ENCODE measurements around the gene PAQR7. TPM values are rescaled to one million over a fixed set of nuclear protein-coding genes. Genes with fewer than 3 reads are reported as not detected.

PAQR7 gene
- total RNA-seq, 3 donors from 2014 or later, result 4.2 to 8.2 (median 7.2) TPM

- intact Hi-C loops (cut with DNase I; ENCODE audit: low total_unique reads), result no loop called here
- no peaks in the 10 kb centered on the region for H3K27me3 ChIP-seq
- H3K27ac ChIP-seq, result peak overlapping the region; percentile 93 to 96
- TF ChIP-seq CTCF (IDR thresholded peaks at IDR 0.05), result no peak
- TF ChIP-seq POLR2A (IDR thresholded peaks at IDR 0.05), result no peak
- TF ChIP-seq POLR2AphosphoS5 (IDR thresholded peaks at IDR 0.05), result no peak
- H3K36me3 ChIP-seq, result no peaks in the 10 kb centered on the region
- no peak for DNase-seq (ENCODE audit: low spot score in 2 of 2)
- no peaks in the 10 kb centered on the region for H3K9me3 ChIP-seq
- H3K4me3 ChIP-seq, result peak overlapping the region in 2 of 3 donors; percentile 72 to 80
- peaks cover 3 to 13% of the 10 kb centered on the region in 2 donors for H3K4me1 ChIP-seq
Measured at GRCh38 chr1:25874209-25874608, 1.3 kb downstream of the PAQR7 start.

DNA sequence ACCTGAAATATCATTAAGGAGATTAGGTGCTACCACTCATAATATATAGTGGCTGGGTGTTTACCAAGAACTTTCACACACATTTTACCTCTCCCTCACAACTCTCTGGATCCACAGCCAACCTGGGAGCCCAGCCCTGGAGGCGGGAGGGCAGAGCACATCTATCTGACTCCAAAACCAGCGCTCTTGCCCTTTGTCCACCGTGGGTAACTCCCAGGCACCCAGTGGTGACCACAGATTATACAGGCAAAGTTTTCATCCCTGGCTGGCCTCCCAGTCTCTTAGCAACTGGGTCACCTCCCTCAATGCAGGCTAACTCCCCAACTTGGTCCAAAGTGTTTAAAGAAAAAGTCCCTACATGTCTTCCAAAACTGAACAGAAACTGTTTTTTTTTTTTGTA, 2.4 kb downstream of the PAQR7 start:
- Histone ChIP-seq H3K4me1 (peaks cover 3 to 13% of the 10 kb centered on the region in 2 donors), H3K27me3 (no peaks in the 10 kb centered on the region)

GRCh38 chr1:25872713-25873112, 2.8 kb downstream of the PAQR7 start:
- intact Hi-C loops (cut with DNase I; ENCODE audit: low total_unique reads), result no loop called here
- no peak for DNase-seq (ENCODE audit: low spot score in 2 of 2)
- Histone ChIP-seq H3K27ac (peak overlapping the region; percentile 27 to 56), H3K9me3 (no peaks in the 10 kb centered on the region), H3K4me3 (no peak overlapping the region), H3K36me3 (no peaks in the 10 kb centered on the region), H3K4me1 (peaks cover 3 to 13% of the 10 kb centered on the region in 2 donors), H3K27me3 (no peaks in the 10 kb centered on the region)
- TF ChIP-seq POLR2AphosphoS5 (IDR thresholded peaks at IDR 0.05) (no peak), CTCF (IDR thresholded peaks at IDR 0.05) (no peak), POLR2A (IDR thresholded peaks at IDR 0.05) (no peak)

More for the DNA sequence above, 2.4 kb downstream of the PAQR7 start:
- Histone ChIP-seq H3K36me3 (no peaks in the 10 kb centered on the region), H3K9me3 (no peaks in the 10 kb centered on the region), H3K27ac (peak overlapping the region in 1 of 2 donors; percentile 56), H3K4me3 (no peak overlapping the region)
- no peak for TF ChIP-seq POLR2A (IDR thresholded peaks at IDR 0.05)
- TF ChIP-seq CTCF (IDR thresholded peaks at IDR 0.05), result no peak
- no peak for TF ChIP-seq POLR2AphosphoS5 (IDR thresholded peaks at IDR 0.05)
- intact Hi-C loops (cut with DNase I; ENCODE audit: low total_unique reads), result no loop called here
- DNase-seq (ENCODE audit: low spot score in 2 of 2), result no peak

- no peaks in the 10 kb centered on the region for H3K27me3 ChIP-seq
- H3K36me3 ChIP-seq, result no peaks in the 10 kb centered on the region
- intact Hi-C loops (cut with DNase I; ENCODE audit: low total_unique reads), result no loop called here
- TF ChIP-seq POLR2A (IDR thresholded peaks at IDR 0.05), result no peak
- TF ChIP-seq CTCF (IDR thresholded peaks at IDR 0.05), result no peak
- TF ChIP-seq POLR2AphosphoS5 (IDR thresholded peaks at IDR 0.05), result no peak
- no peak for DNase-seq (ENCODE audit: low spot score in 2 of 2)
- peaks cover 3 to 13% of the 10 kb centered on the region in 2 donors for H3K4me1 ChIP-seq
- no peak overlapping the region for H3K4me3 ChIP-seq
- H3K9me3 ChIP-seq, result no peaks in the 10 kb centered on the region
- H3K27ac ChIP-seq, result peak overlapping the region; percentile 37 to 54
Measured at GRCh38 chr1:25871704-25872494, 3.6 kb downstream of the PAQR7 start.

- Histone ChIP-seq H3K4me1 (peaks cover 2 to 13% of the 10 kb centered on the region in 2 donors), H3K4me3 (no peak overlapping the region), H3K27me3 (no peaks in the 10 kb centered on the region), H3K9me3 (no peaks in the 10 kb centered on the region), H3K27ac (peak overlapping the region; percentile 37 to 54), H3K36me3 (no peaks in the 10 kb centered on the region)
- TF ChIP-seq POLR2A (IDR thresholded peaks at IDR 0.05) (no peak), CTCF (IDR thresholded peaks at IDR 0.05) (no peak), POLR2AphosphoS5 (IDR thresholded peaks at IDR 0.05) (no peak)
- no peak for DNase-seq (ENCODE audit: low spot score in 2 of 2)
- intact Hi-C loops (cut with DNase I; ENCODE audit: low total_unique reads), result no loop called here
Measured at GRCh38 chr1:25871086-25871703, 4.3 kb downstream of the PAQR7 start.
